Loucy (cell line): ENCODE data around the gene FMN1.

ENCODE experiments used
- H2AFZ ChIP-seq: fragments of 200-600 bp; sonication (generic); 2 replicates; pipeline ENCODE4 v1.6.0; 2016; ENCODE audit warnings: antibody characterized with exemption, mild to moderate bottlenecking, low read length, moderate library complexity
- H3F3A ChIP-seq: fragments of 200-600 bp; 2 replicates; pipeline ENCODE4 v1.6.0; 2016; ENCODE audit warnings: antibody characterized with exemption, low read depth, mild to moderate bottlenecking
- H3K27me3 ChIP-seq: fragments of 200-600 bp; sonication (generic); 2 replicates; pipeline ENCODE4 v1.6.1; 2014; ENCODE audit warnings: low read length, mild to moderate bottlenecking; ENCODE audit not compliant: insufficient read depth, poor library complexity, severe bottlenecking
- H3K36me3 ChIP-seq: fragments of 200-600 bp; sonication (generic); 2 replicates; pipeline ENCODE4 v1.6.1; 2016; ENCODE audit warnings: low read length; ENCODE audit not compliant: insufficient read depth
- H3K4me1 ChIP-seq: fragments of 200-600 bp; sonication (generic); 2 replicates; pipeline ENCODE4 v1.5.1; 2014; ENCODE audit warnings: low read length, mild to moderate bottlenecking; ENCODE audit not compliant: insufficient read depth, poor library complexity, severe bottlenecking
- H3K4me2 ChIP-seq: fragments of 200-600 bp; sonication (generic); 2 replicates; pipeline ENCODE4 v1.6.0; 2014; ENCODE audit warnings: antibody characterized with exemption, low read length, low read depth, mild to moderate bottlenecking; ENCODE audit not compliant: poor library complexity, severe bottlenecking
- H3K4me3 ChIP-seq: fragments of 200-600 bp; sonication (generic); 2 replicates; pipeline ENCODE4 v1.5.1; 2014; ENCODE audit warnings: low read length, mild to moderate bottlenecking, mixed read lengths; ENCODE audit not compliant: poor library complexity, severe bottlenecking
- H3K79me2 ChIP-seq: fragments of 200-600 bp; sonication (generic); 2 replicates; pipeline ENCODE4 v1.6.1; 2014; ENCODE audit warnings: low read length; ENCODE audit not compliant: insufficient read depth
- H3K9ac ChIP-seq: fragments of 200-600 bp; sonication (generic); 2 replicates; pipeline ENCODE4 v1.6.0; 2014; ENCODE audit warnings: mild to moderate bottlenecking, low read depth, low read length, moderate library complexity; ENCODE audit not compliant: poor library complexity, severe bottlenecking
- H3K9me2 ChIP-seq: fragments of 200-600 bp; sonication (generic); replicated peaks from 2 replicates; pipeline ENCODE4 v1.6.1; 2016; ENCODE audit warnings: low read depth, low read length, mixed read lengths
- H3K9me3 ChIP-seq: fragments of 200-600 bp; sonication (generic); 2 replicates; pipeline ENCODE4 v1.6.1; 2014; ENCODE audit warnings: mild to moderate bottlenecking, antibody characterized with exemption, low read length, low read depth; ENCODE audit not compliant: insufficient read depth
- H4K20me1 ChIP-seq: fragments of 200-600 bp; sonication (generic); 2 replicates; pipeline ENCODE4 v1.6.0; 2014; ENCODE audit warnings: antibody characterized with exemption, low read length, mild to moderate bottlenecking; ENCODE audit not compliant: insufficient read depth, poor library complexity, severe bottlenecking
- EZH2phosphoT487 ChIP-seq: fragments of 200-600 bp; IDR thresholded peaks from 2 replicates; pipeline ENCODE4 v1.6.1; 2018; ENCODE audit warnings: antibody characterized with exemption, mild to moderate bottlenecking, moderate library complexity, borderline replicate concordance
- TF ChIP-seq, protein P1 (sequence below): fragments of 200-600 bp; sonication (generic); conservative IDR thresholded peaks from 2 replicates; pipeline ENCODE4 v1.5.1; 2014; ENCODE audit warnings: mild to moderate bottlenecking, antibody characterized with exemption, low read length

The FMN1 gene

DNA sequence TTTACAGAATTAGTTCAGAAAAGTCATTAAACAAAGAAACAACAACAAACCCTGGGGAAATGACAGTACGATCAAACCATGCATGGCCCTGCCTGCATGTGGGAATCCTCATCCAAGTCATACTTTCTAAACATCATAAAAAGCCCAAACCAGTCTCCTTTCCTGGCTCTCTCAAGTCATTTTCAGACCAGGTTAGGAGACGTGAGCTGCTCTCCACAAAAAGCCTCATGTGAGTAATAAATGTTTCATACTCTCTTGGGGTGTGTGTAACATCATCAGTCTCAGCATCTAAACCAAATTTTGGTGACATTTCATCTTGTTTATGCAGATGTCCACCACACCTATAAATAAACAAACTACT, 457.8 kb downstream of the FMN1 start:
- Histone ChIP-seq H3K36me3 (no peaks in the 10 kb centered on the region), H3K4me3 (no peak overlapping the region), H3F3A (no peaks in the 10 kb centered on the region), H2AFZ (no peak overlapping the region), H3K79me2 (no peaks in the 10 kb centered on the region), H3K9me2 (no peaks in the 10 kb centered on the region), H3K9me3 (no peaks in the 10 kb centered on the region), H3K9ac (no peak overlapping the region), H3K27me3 (no peaks in the 10 kb centered on the region), H4K20me1 (no peaks in the 10 kb centered on the region), H3K4me2 (no peak overlapping the region), H3K4me1 (no peaks in the 10 kb centered on the region)
- TF ChIP-seq EZH2phosphoT487: no peak

DNA sequence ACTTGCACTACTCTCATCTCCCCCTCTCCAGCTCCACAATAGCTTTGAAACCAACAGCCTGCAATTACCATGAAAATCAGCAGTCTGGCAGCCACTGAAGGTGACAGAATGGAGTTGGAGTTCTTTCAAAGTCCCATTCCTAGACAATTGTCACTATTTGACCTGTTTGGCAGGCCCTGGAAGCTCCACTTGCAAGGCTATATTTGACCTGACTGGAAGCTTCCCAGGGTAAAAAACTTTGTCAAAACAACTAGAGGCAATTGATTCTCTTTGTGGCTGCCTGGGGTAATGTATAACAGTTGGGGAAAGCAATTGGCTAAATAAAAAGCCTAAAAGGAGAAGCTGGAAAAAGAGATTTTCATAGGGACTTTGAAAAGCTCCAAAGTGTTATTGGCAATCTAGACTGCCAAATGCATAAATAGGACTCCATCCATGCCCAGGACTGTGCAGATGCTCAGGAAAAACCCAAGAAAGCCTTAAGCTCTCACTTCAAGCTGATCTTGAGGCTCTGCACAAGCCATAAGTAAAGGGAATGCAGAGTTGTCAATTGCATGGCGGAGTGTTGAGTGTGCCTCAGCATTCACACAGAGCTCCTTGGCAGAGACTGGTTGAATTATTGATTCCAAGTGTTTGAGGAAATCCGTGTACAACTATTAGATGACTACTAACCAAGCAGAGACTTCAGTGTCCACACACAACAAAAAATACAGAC, 458.4 kb downstream of the FMN1 start:
- no peaks in the 10 kb centered on the region for H3K79me2 ChIP-seq
- H2AFZ ChIP-seq: no peak overlapping the region
- no peak overlapping the region for H3K4me2 ChIP-seq
- no peak overlapping the region for H3K9ac ChIP-seq
- H3K36me3 ChIP-seq: no peaks in the 10 kb centered on the region
- no peaks in the 10 kb centered on the region for H3K9me3 ChIP-seq
- TF ChIP-seq, protein P1, sequence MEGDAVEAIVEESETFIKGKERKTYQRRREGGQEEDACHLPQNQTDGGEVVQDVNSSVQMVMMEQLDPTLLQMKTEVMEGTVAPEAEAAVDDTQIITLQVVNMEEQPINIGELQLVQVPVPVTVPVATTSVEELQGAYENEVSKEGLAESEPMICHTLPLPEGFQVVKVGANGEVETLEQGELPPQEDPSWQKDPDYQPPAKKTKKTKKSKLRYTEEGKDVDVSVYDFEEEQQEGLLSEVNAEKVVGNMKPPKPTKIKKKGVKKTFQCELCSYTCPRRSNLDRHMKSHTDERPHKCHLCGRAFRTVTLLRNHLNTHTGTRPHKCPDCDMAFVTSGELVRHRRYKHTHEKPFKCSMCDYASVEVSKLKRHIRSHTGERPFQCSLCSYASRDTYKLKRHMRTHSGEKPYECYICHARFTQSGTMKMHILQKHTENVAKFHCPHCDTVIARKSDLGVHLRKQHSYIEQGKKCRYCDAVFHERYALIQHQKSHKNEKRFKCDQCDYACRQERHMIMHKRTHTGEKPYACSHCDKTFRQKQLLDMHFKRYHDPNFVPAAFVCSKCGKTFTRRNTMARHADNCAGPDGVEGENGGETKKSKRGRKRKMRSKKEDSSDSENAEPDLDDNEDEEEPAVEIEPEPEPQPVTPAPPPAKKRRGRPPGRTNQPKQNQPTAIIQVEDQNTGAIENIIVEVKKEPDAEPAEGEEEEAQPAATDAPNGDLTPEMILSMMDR: no peak
- TF ChIP-seq EZH2phosphoT487: no peak
- no peaks in the 10 kb centered on the region for H3F3A ChIP-seq
- H3K4me3 ChIP-seq: no peak overlapping the region
- no peaks in the 10 kb centered on the region for H4K20me1 ChIP-seq
- no peaks in the 10 kb centered on the region for H3K4me1 ChIP-seq
- no peaks in the 10 kb centered on the region for H3K9me2 ChIP-seq
- H3K27me3 ChIP-seq: no peaks in the 10 kb centered on the region

DNA sequence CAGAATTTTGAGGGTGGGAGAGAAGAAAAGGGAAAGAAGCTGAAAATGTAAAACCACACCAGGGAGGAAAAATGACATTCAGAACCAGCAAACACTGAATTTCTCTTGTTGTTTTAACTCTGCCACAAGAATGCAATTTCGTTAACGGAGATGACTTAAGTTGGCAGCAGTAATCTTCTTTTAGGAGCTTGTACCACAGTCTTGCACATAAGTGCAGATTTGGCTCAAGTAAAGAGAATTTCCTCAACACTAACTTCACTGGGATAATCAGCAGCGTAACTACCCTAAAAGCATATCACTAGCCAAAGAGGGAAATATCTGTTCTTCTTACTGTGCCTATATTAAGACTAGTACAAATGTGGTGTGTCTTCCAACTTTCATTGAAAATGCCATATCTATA, 461.2 kb downstream of the FMN1 start:
- Histone ChIP-seq H3F3A (no peaks in the 10 kb centered on the region), H3K9me3 (no peaks in the 10 kb centered on the region), H3K4me2 (no peak overlapping the region), H3K4me3 (no peak overlapping the region), H3K9ac (no peak overlapping the region), H3K27me3 (no peaks in the 10 kb centered on the region), H3K9me2 (no peaks in the 10 kb centered on the region), H3K36me3 (no peaks in the 10 kb centered on the region), H3K4me1 (no peaks in the 10 kb centered on the region), H4K20me1 (no peaks in the 10 kb centered on the region), H3K79me2 (no peaks in the 10 kb centered on the region), H2AFZ (no peak overlapping the region)
- no peak for TF ChIP-seq EZH2phosphoT487
- TF ChIP-seq, protein P1: no peak

DNA sequence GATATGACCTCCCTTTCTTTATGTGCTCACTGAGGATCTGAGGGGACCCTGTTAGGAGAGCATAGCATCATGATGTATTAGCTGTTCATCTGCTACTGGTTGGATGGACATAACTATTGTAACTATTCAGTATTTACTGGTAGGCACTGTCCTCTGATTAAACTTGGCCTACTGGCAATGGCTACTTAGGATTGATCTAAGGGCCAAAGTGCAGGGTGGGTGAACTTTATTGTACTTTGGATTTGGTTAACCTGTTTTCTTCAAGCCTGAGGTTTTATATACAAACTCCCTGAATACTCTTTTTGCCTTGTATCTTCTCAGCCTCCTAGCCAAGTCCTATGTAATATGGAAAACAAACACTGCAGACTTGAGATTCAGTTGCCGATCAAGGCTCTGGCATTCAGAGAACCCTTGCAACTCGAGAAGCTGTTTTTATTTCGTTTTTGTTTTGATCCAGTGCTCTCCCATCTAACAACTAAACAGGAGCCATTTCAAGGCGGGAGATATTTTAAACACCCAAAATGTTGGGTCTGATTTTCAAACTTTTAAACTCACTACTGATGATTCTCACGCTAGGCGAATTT, 461.8 kb downstream of the FMN1 start:
- Histone ChIP-seq H3K27me3 (no peaks in the 10 kb centered on the region), H3K9ac (no peak overlapping the region), H3K79me2 (no peaks in the 10 kb centered on the region), H3K4me3 (no peak overlapping the region), H3K4me1 (no peaks in the 10 kb centered on the region), H2AFZ (no peak overlapping the region), H3K9me2 (no peaks in the 10 kb centered on the region), H3K36me3 (no peaks in the 10 kb centered on the region), H4K20me1 (no peaks in the 10 kb centered on the region), H3F3A (no peaks in the 10 kb centered on the region), H3K4me2 (no peak overlapping the region), H3K9me3 (no peaks in the 10 kb centered on the region)
- TF ChIP-seq, protein P1: no peak
- TF ChIP-seq EZH2phosphoT487: no peak
